H1 (cell line): ENCODE results near the gene BNC2.

Source experiments
- BCL11A ChIP-seq, 2 experiments: IDR thresholded peaks; one replicate each; pipeline ENCODE4 v1.6.1; 2011; ENCODE audit warnings: low read depth in 2 of 2, low read length in 2 of 2, mild to moderate bottlenecking in 2 of 2
- CEBPB ChIP-seq: IDR thresholded peaks from 2 replicates; pipeline ENCODE4 v1.6.1; 2012; ENCODE audit warnings: low read depth, low read length
- CTCF ChIP-seq, 3 experiments: IDR thresholded peaks; 1 replicate in 2 of 3; 2 replicates in 1 of 3; pipeline versions ENCODE4 v1.5.1 to v1.6.1; 2011; ENCODE audit warnings: low read length in 3 of 3, mild to moderate bottlenecking in 3 of 3, inconsistent platforms in 2 of 3, low read depth in 1 of 3, moderate library complexity in 1 of 3; ENCODE audit not compliant: insufficient read depth in 1 of 3; ENCODE audit errors: control extremely low read depth in 1 of 3
- EZH2 ChIP-seq: fragments of 200-600 bp; sonication (generic); IDR thresholded peaks from 2 replicates; pipeline ENCODE4 v1.7.1; 2012; ENCODE audit warnings: low read depth, mild to moderate bottlenecking, moderate library complexity, low read length, inconsistent platforms; ENCODE audit not compliant: severe bottlenecking
- MAX ChIP-seq: IDR thresholded peaks from 2 replicates; pipeline ENCODE4 v1.6.1; 2012; ENCODE audit warnings: inconsistent platforms
- POLR2A ChIP-seq, 2 experiments: IDR thresholded peaks; 1 replicate in 1 of 2; 2 replicates in 1 of 2; pipeline ENCODE4 v1.6.1; 2011; ENCODE audit warnings: low read depth in 2 of 2, low read length in 2 of 2, mild to moderate bottlenecking in 2 of 2; ENCODE audit errors: control extremely low read depth in 1 of 2
- RNF2 ChIP-seq: fragments of 200-900, 300-1000 bp; sonication (generic); IDR thresholded peaks from 2 replicates; pipeline ENCODE4 v1.7.1; 2016; ENCODE audit warnings: borderline replicate concordance, low read depth, mild to moderate bottlenecking, antibody characterized with exemption, low read length; ENCODE audit not compliant: poor library complexity, severe bottlenecking; ENCODE audit errors: missing control alignments
- SP1 ChIP-seq: IDR thresholded peaks from 2 replicates; pipeline ENCODE4 v1.6.1; 2011; ENCODE audit warnings: low read depth, low read length
- ZNF274 ChIP-seq: IDR thresholded peaks from 2 replicates; pipeline ENCODE4 v1.7.0; 2012; ENCODE audit warnings: low read length, borderline replicate concordance; ENCODE audit errors: extremely low read depth
- TF ChIP-seq, protein P1 (sequence below): IDR thresholded peaks from 2 replicates; pipeline ENCODE4 v1.6.1; 2011; ENCODE audit warnings: low read depth, mild to moderate bottlenecking, low read length; ENCODE audit not compliant: insufficient read depth
- TF ChIP-seq, protein P2 (sequence below): IDR thresholded peaks from 2 replicates; pipeline ENCODE4 v1.6.1; 2012; ENCODE audit warnings: low read length, inconsistent platforms

- TF ChIP-seq POLR2A (IDR thresholded peaks at IDR 0.05; ENCODE audit: control extremely low read depth in 1 of 2, low read depth in 2 of 2, low read length in 2 of 2) (no peak), CTCF (IDR thresholded peaks at IDR 0.05; ENCODE audit: control extremely low read depth in 1 of 3, insufficient read depth in 1 of 3, low read depth in 1 of 3, low read length in 3 of 3) (no peak), BCL11A (IDR thresholded peaks at IDR 0.05; ENCODE audit: low read depth in 2 of 2, low read length in 2 of 2) (no peak), RNF2 (no peak), ZNF274 (no peak), SP1 (no peak), CEBPB (no peak), EZH2 (no peak), MAX (no peak)
- TF ChIP-seq, protein P1, sequence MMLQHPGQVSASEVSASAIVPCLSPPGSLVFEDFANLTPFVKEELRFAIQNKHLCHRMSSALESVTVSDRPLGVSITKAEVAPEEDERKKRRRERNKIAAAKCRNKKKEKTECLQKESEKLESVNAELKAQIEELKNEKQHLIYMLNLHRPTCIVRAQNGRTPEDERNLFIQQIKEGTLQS, result no peak
- TF ChIP-seq, protein P2, sequence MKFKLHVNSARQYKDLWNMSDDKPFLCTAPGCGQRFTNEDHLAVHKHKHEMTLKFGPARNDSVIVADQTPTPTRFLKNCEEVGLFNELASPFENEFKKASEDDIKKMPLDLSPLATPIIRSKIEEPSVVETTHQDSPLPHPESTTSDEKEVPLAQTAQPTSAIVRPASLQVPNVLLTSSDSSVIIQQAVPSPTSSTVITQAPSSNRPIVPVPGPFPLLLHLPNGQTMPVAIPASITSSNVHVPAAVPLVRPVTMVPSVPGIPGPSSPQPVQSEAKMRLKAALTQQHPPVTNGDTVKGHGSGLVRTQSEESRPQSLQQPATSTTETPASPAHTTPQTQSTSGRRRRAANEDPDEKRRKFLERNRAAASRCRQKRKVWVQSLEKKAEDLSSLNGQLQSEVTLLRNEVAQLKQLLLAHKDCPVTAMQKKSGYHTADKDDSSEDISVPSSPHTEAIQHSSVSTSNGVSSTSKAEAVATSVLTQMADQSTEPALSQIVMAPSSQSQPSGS, result no peak
Measured at GRCh38 chr9:16637218-16637617, 233.3 kb downstream of the BNC2 start.
